ENCODE data around the gene KIAA1217.

DNA sequence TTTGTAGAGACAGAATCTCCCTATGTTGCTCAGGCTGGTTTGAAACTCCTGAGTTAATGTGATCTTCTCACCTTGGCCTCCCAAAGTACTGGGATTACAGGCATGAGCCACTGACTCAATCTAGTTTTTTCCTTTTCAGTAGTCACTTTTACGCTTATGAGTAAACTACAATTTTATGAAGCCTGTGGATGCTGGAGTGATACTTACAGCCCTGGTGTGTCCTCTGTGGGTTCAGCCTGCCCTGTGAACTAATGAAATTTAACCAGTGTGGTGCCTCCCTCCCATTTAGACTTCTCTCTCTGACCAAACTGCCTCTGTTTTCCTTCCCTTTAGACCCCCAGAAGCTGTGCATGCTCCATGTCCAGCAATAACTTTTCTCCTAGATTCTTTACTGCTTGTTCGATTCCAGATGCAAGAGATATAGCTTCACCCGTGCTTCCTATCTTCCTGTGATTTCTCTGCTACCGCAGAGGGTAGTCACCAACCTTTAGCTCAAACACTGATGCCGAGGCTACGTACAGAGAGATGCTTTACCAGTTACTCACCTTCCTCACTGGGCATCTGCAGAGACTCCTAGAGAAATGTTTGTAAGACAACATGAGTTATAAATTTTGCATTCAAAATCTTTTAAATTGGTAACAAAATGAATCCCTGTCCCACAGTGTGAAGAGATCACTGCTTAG, 90.8 kb downstream of the KIAA1217 start:
- TF ChIP-seq, protein P1, sequence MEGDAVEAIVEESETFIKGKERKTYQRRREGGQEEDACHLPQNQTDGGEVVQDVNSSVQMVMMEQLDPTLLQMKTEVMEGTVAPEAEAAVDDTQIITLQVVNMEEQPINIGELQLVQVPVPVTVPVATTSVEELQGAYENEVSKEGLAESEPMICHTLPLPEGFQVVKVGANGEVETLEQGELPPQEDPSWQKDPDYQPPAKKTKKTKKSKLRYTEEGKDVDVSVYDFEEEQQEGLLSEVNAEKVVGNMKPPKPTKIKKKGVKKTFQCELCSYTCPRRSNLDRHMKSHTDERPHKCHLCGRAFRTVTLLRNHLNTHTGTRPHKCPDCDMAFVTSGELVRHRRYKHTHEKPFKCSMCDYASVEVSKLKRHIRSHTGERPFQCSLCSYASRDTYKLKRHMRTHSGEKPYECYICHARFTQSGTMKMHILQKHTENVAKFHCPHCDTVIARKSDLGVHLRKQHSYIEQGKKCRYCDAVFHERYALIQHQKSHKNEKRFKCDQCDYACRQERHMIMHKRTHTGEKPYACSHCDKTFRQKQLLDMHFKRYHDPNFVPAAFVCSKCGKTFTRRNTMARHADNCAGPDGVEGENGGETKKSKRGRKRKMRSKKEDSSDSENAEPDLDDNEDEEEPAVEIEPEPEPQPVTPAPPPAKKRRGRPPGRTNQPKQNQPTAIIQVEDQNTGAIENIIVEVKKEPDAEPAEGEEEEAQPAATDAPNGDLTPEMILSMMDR (IDR thresholded peaks at IDR 0.05; ENCODE audit: borderline replicate concordance, extremely low read depth, low read length, poor library complexity, severe bottlenecking): no peak
- no peak for TF ChIP-seq EZH2 (IDR thresholded peaks at IDR 0.05; ENCODE audit: borderline replicate concordance, low read depth, low read length, severe bottlenecking)
